Esophagus muscularis mucosa (tissue), 4 donors: ENCODE data around the gene NHEJ1.

Experiments
- EP300 ChIP-seq: sonication (generic); formaldehyde crosslinking; IDR thresholded peaks from one replicate; pipeline ENCODE4 v1.6.1; 2017; ENCODE audit warnings: antibody characterized with exemption
- POLR2A ChIP-seq: fragments of 450-650 bp; IDR thresholded peaks from one replicate; pipeline ENCODE4 v1.6.1; 2017; ENCODE audit warnings: antibody characterized with exemption, moderate library complexity, mild to moderate bottlenecking, low read depth
- TF ChIP-seq, protein P1 (sequence below), 3 experiments: fragments of 200-600 bp in 2 of 3; fragments of 450-650 bp in 1 of 3; sonication (generic) in 2 of 3; IDR thresholded peaks; one replicate each; pipeline ENCODE4 v1.5.1; 2017 to 2019; ENCODE audit warnings: antibody characterized with exemption in 3 of 3, mild to moderate bottlenecking in 2 of 3, moderate library complexity in 1 of 3

DNA sequence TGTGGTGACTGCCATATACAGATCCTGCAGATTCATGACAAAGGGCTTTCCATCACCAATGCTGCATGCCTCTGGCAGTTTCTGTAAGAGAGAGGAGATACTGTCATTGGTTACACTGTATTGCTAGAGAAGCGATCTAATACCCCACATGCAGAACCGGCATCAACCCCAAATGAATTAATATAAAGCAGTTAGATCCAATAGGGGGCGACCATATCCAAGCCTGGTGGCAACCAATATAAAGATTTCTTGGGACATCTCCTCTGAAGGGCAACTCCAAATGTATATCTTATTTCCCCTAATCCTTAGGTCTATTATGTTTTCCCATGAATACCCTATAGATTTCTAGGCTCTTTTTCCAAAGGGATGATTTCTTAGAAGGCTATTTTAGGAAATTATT, 82.5 kb downstream of the NHEJ1 start:
- TF ChIP-seq, protein P1, sequence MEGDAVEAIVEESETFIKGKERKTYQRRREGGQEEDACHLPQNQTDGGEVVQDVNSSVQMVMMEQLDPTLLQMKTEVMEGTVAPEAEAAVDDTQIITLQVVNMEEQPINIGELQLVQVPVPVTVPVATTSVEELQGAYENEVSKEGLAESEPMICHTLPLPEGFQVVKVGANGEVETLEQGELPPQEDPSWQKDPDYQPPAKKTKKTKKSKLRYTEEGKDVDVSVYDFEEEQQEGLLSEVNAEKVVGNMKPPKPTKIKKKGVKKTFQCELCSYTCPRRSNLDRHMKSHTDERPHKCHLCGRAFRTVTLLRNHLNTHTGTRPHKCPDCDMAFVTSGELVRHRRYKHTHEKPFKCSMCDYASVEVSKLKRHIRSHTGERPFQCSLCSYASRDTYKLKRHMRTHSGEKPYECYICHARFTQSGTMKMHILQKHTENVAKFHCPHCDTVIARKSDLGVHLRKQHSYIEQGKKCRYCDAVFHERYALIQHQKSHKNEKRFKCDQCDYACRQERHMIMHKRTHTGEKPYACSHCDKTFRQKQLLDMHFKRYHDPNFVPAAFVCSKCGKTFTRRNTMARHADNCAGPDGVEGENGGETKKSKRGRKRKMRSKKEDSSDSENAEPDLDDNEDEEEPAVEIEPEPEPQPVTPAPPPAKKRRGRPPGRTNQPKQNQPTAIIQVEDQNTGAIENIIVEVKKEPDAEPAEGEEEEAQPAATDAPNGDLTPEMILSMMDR (IDR thresholded peaks at IDR 0.05): no peak
- TF ChIP-seq EP300 (no peak), POLR2A (no peak)
